Endothelial cell of umbilical vein (primary cell): ENCODE measurements around the gene NPTX2. TPM values are rescaled to one million over a fixed set of nuclear protein-coding genes. Genes with fewer than 3 reads are reported as not detected.

Source experiments
- BruUV-seq: library from RNA; stranded (reverse); fragments of 400-500 nt; replicated peaks from 2 replicates; lab custom pipeline; 2021; lab: Mats Ljungman, UMichigan
- CTCF ChIA-PET: fragments of 300-600, 350-600 bp; sonication (Branson Sonifier 250); formaldehyde crosslinking; loops from one replicate; lab custom pipeline; 2021; ENCODE audit warnings: antibody characterized with exemption, inconsistent platforms; lab: Charles Lee
- POLR2A ChIA-PET: fragments of 300-600, 350-600 bp; sonication (Branson Sonifier 250); formaldehyde crosslinking; loops from one replicate; lab custom pipeline; 2021; ENCODE audit warnings: antibody characterized with exemption, inconsistent platforms; lab: Charles Lee
- DNase-seq: peaks from one replicate; pipeline ENCODE4 v3.0.0-alpha.2; 2011; ENCODE audit warnings: low read depth, low spot score
- FAIRE-seq: peaks from 2 replicates; lab custom pipeline; 2011; peaks lifted over from hg19 to GRCh38; lab: Jason Lieb, UNC
- H2AFZ ChIP-seq: 2 replicates; pipeline ENCODE4 v1.6.0; 2012; ENCODE audit warnings: low read depth, low read length, control low read depth, inconsistent platforms
- H3K27ac ChIP-seq: 2 replicates; pipeline ENCODE4 v1.5.1; 2011; ENCODE audit warnings: low read depth, mild to moderate bottlenecking, control low read depth, low read length, moderate library complexity; ENCODE audit not compliant: insufficient read depth
- H3K27me3 ChIP-seq, 2 experiments: 2 replicates each; pipeline versions ENCODE4 v1.6.0 to v1.6.1; 2011; ENCODE audit warnings: low read length in 2 of 2, mixed read lengths in 1 of 2; ENCODE audit not compliant: control insufficient read depth in 2 of 2, insufficient read depth in 2 of 2
- H3K36me3 ChIP-seq, 2 experiments: 2 replicates in 1 of 2; 3 replicates in 1 of 2; pipeline ENCODE4 v1.5.1; 2011; ENCODE audit warnings: low read length in 2 of 2, mild to moderate bottlenecking in 1 of 2, moderate library complexity in 1 of 2; ENCODE audit not compliant: control insufficient read depth in 2 of 2, insufficient read depth in 2 of 2; ENCODE audit errors: extremely low read depth in 1 of 2
- H3K4me1 ChIP-seq: 3 replicates; pipeline ENCODE4 v1.5.1; 2011; ENCODE audit warnings: mild to moderate bottlenecking, low read length; ENCODE audit not compliant: control insufficient read depth, insufficient read depth; ENCODE audit errors: extremely low read depth
- H3K4me2 ChIP-seq: 2 replicates; pipeline ENCODE4 v1.6.1; 2011; ENCODE audit warnings: low read length, control low read depth, mixed read lengths; ENCODE audit not compliant: insufficient read depth
- H3K4me3 ChIP-seq, 3 experiments: fragments of 200-600 bp in 1 of 3; sonication (generic), shearing (Covaris generic) in 1 of 3; replicated peaks in 1 of 3; 2 replicates each; pipeline ENCODE4 v1.5.1; 2011 to 2016; ENCODE audit warnings: control low read depth in 3 of 3, low read length in 3 of 3, mild to moderate bottlenecking in 2 of 3, inconsistent platforms in 1 of 3, low read depth in 1 of 3, moderate library complexity in 1 of 3; ENCODE audit not compliant: insufficient read depth in 1 of 3
- H3K79me2 ChIP-seq: 2 replicates; pipeline ENCODE4 v1.6.0; 2012; ENCODE audit warnings: low read length, inconsistent platforms; ENCODE audit not compliant: control insufficient read depth, insufficient read depth
- H3K9ac ChIP-seq: replicated peaks from 2 replicates; pipeline ENCODE3; 2011; ENCODE audit warnings: low read length, control low read depth; ENCODE audit not compliant: insufficient read depth; ENCODE audit errors: extremely low read depth
- H3K9me1 ChIP-seq: replicated peaks from 3 replicates; pipeline ENCODE4 v1.6.0; 2011; ENCODE audit warnings: mild to moderate bottlenecking, low read length; ENCODE audit not compliant: control insufficient read depth, insufficient read depth; ENCODE audit errors: extremely low read depth
- H3K9me3 ChIP-seq: replicated peaks from 2 replicates; pipeline ENCODE4 v1.5.1; 2012; ENCODE audit warnings: low read length, inconsistent platforms; ENCODE audit not compliant: control insufficient read depth, insufficient read depth
- H4K20me1 ChIP-seq: replicated peaks from 2 replicates; pipeline ENCODE3; 2011; ENCODE audit warnings: mild to moderate bottlenecking, low read length; ENCODE audit not compliant: control insufficient read depth, insufficient read depth; ENCODE audit errors: extremely low read depth
- CTCF ChIP-seq, 2 donors: IDR thresholded peaks; 1 replicate in 1 of 2; 2 replicates in 1 of 2; pipeline ENCODE4 v1.5.1; 2011; ENCODE audit warnings: low read length in 2 of 2, mild to moderate bottlenecking in 2 of 2, moderate library complexity in 2 of 2, control low read depth in 1 of 2, inconsistent platforms in 1 of 2, low read depth in 1 of 2; ENCODE audit not compliant: insufficient read depth in 1 of 2; ENCODE audit errors: extremely low read depth in 1 of 2
- EZH2 ChIP-seq: IDR thresholded peaks from 2 replicates; pipeline ENCODE4 v1.6.1; 2012; ENCODE audit warnings: borderline replicate concordance, low read depth, mild to moderate bottlenecking, moderate library complexity, low read length, inconsistent platforms; ENCODE audit not compliant: severe bottlenecking
- FOS ChIP-seq: IDR thresholded peaks from 2 replicates; pipeline ENCODE4 v1.6.1; 2011; ENCODE audit warnings: mild to moderate bottlenecking, low read length, moderate library complexity, borderline replicate concordance; ENCODE audit not compliant: insufficient read depth
- GATA2 ChIP-seq: IDR thresholded peaks from 2 replicates; pipeline ENCODE4 v1.7.0; 2011; ENCODE audit warnings: low read depth, mild to moderate bottlenecking, moderate library complexity, mixed read lengths, low read length; ENCODE audit not compliant: insufficient read length, insufficient read depth
- JUN ChIP-seq: IDR thresholded peaks from 2 replicates; pipeline ENCODE4 v1.6.1; 2011; ENCODE audit warnings: borderline replicate concordance, low read depth; ENCODE audit not compliant: insufficient read length, insufficient read depth
- MAX ChIP-seq: IDR thresholded peaks from 2 replicates; pipeline ENCODE4 v1.6.1; 2011; ENCODE audit not compliant: insufficient read depth, insufficient read length
- MYC ChIP-seq: IDR thresholded peaks from one replicate; pipeline ENCODE4 v1.6.1; 2011; ENCODE audit warnings: mild to moderate bottlenecking, low read depth, low read length
- POLR2A ChIP-seq: IDR thresholded peaks from 2 replicates; pipeline ENCODE4 v1.6.1; 2012; ENCODE audit warnings: low read depth, mild to moderate bottlenecking, control low read depth, low read length
- POLR2AphosphoS5 ChIP-seq: IDR thresholded peaks from 2 replicates; pipeline ENCODE4 v1.6.1; 2012; ENCODE audit warnings: low read depth, mild to moderate bottlenecking, control low read depth, low read length, moderate library complexity; ENCODE audit not compliant: insufficient read depth
- dilution Hi-C: fragments of 300-500 bp; cut with MboI; formaldehyde crosslinking; loops from one replicate; pipeline ENCODE4 v1.15.0; 2019; ENCODE audit warnings: low sequenced_read_pairs; ENCODE audit not compliant: extremely low pct_ligation_motif_present
- intact Hi-C: fragments of 100-400 bp; cut with micrococcal nuclease; formaldehyde crosslinking; loops from one replicate; pipeline ENCODE4 v1.10.0; 2022
- polyA plus RNA-seq, 4 experiments: library from polyadenylated mRNA; depleted of rRNA in 3 of 4; stranded (reverse) in 3 of 4; unstranded in 1 of 4; fragments of >200 nt; gene quantifications; 2 replicates each; pipeline versions ENCODE4 v1.2.1 to v1.2.3, GENCODE V29; 2011 to 2012; ENCODE audit warnings: missing spikeins in 1 of 4
- total RNA-seq: library from RNA; stranded (reverse); gene quantifications from 2 replicates; pipeline ENCODE4 v1.2.3, GENCODE V29; 2021

The NPTX2 gene
- total and polyA plus RNA-seq, 2 donors (not counting 3 experiments of a cell fraction or from before 2014, with no cell fraction given) = 0.15 to 0.53 TPM

GRCh38 chr7:98594787-98595186 is 22.3 kb upstream of the NPTX2 start:
- no peaks in the 10 kb centered on the region for H3K4me1 ChIP-seq
- TF ChIP-seq GATA2 = no peak
- no peak for TF ChIP-seq POLR2A
- TF ChIP-seq CTCF (IDR thresholded peaks at IDR 0.05; ENCODE audit: extremely low read depth in 1 of 2, insufficient read depth in 1 of 2, low read depth in 1 of 2, low read length in 2 of 2) = no peak
- TF ChIP-seq POLR2AphosphoS5 = no peak
- no peak for TF ChIP-seq JUN
- no peak for TF ChIP-seq EZH2
- TF ChIP-seq FOS = no peak
- TF ChIP-seq MAX = no peak
- TF ChIP-seq MYC = no peak
- H3K36me3 ChIP-seq = no peaks in the 10 kb centered on the region
- no peaks in the 10 kb centered on the region for H3K79me2 ChIP-seq
- H3K4me3 ChIP-seq = no peak overlapping the region
- ChIA-PET CTCF (no interaction called here), POLR2A (no interaction called here)
- no peak overlapping the region for H3K9ac ChIP-seq
- DNase-seq (no peak), FAIRE-seq (no peak)
- H3K9me1 ChIP-seq = no peaks in the 10 kb centered on the region
- H3K4me2 ChIP-seq = no peak overlapping the region
- intact Hi-C loops = no loop called here
- no TSS peak for BruUV-seq
- H3K27ac ChIP-seq = no peak overlapping the region
- no peaks in the 10 kb centered on the region for H3K9me3 ChIP-seq
- H2AFZ ChIP-seq = no peak overlapping the region
- no peaks in the 10 kb centered on the region for H4K20me1 ChIP-seq
- no peaks in the 10 kb centered on the region for H3K27me3 ChIP-seq
- dilution Hi-C loops = no loop called here
